Neural cell (in vitro differentiated cells): ENCODE measurements around the gene ZNF516. TPM values are rescaled to one million over a fixed set of nuclear protein-coding genes. Genes with fewer than 3 reads are reported as not detected.

ENCODE experiments used
- H2AFZ ChIP-seq: fragments of 200-600, 300-800 bp; sonication (generic), shearing (Covaris generic); 2 replicates; pipeline ENCODE4 v1.6.0; 2014; ENCODE audit warnings: low read depth, mild to moderate bottlenecking, antibody characterized with exemption, low read length, moderate library complexity
- H3F3A ChIP-seq: fragments of 200-600 bp; shearing (Covaris generic); 2 replicates; pipeline ENCODE4 v1.6.1; 2016; ENCODE audit warnings: mild to moderate bottlenecking, moderate library complexity, mixed read lengths, antibody characterized with exemption, low read length; ENCODE audit not compliant: insufficient read depth, poor library complexity, severe bottlenecking
- H3K27ac ChIP-seq: fragments of 200-600, 300-800 bp; sonication (generic), shearing (Covaris generic); 2 replicates; pipeline ENCODE4 v1.5.1; 2014; ENCODE audit warnings: mild to moderate bottlenecking, low read length, moderate library complexity
- H3K27me3 ChIP-seq: fragments of 300-800, 200-600 bp; sonication (generic), shearing (Covaris generic); 2 replicates; pipeline ENCODE4 v1.6.0; 2014; ENCODE audit warnings: mild to moderate bottlenecking, low read depth, low read length, moderate library complexity; ENCODE audit not compliant: insufficient read depth
- H3K36me3 ChIP-seq: fragments of 300-800, 200-600 bp; sonication (generic), shearing (Covaris generic); 2 replicates; pipeline ENCODE4 v1.5.1; 2014; ENCODE audit warnings: mild to moderate bottlenecking, antibody characterized with exemption, low read length, moderate library complexity; ENCODE audit not compliant: insufficient read depth
- H3K4me2 ChIP-seq: fragments of 300-800, 200-600 bp; sonication (generic), shearing (Covaris generic); 2 replicates; pipeline ENCODE4 v1.6.0; 2014; ENCODE audit warnings: mild to moderate bottlenecking, low read length
- H3K4me3 ChIP-seq: fragments of 300-800, 200-600 bp; sonication (generic), shearing (Covaris generic); 2 replicates; pipeline ENCODE4 v1.5.1; 2014; ENCODE audit warnings: mild to moderate bottlenecking, low read length, moderate library complexity
- H3K79me2 ChIP-seq: fragments of 200-600 bp; shearing (Covaris generic); replicated peaks from 2 replicates; pipeline ENCODE4 v1.6.0; 2014; ENCODE audit warnings: mild to moderate bottlenecking, low read length, moderate library complexity; ENCODE audit not compliant: insufficient read depth
- H3K9ac ChIP-seq: fragments of 300-800, 200-600 bp; sonication (generic), shearing (Covaris generic); 2 replicates; pipeline ENCODE4 v1.6.1; 2016; ENCODE audit warnings: mild to moderate bottlenecking, low read length, mixed read lengths
- H3K9me2 ChIP-seq: fragments of 200-600 bp; shearing (Covaris generic); 2 replicates; pipeline ENCODE4 v1.6.1; 2016; ENCODE audit warnings: mild to moderate bottlenecking, low read length, mixed read lengths; ENCODE audit not compliant: insufficient read depth
- H3K9me3 ChIP-seq: fragments of 200-600, 300-800 bp; sonication (generic), shearing (Covaris generic); 2 replicates; pipeline ENCODE4 v1.6.1; 2016; ENCODE audit warnings: mild to moderate bottlenecking, mixed run types, low read length, moderate library complexity, mixed read lengths
- H4K20me1 ChIP-seq: fragments of 200-600 bp; shearing (Covaris generic); 2 replicates; pipeline ENCODE4 v1.6.1; 2016; ENCODE audit warnings: mild to moderate bottlenecking, mixed run types; ENCODE audit not compliant: insufficient read depth
- EP300 ChIP-seq: fragments of 450-650 bp; conservative IDR thresholded peaks from 2 replicates; pipeline ENCODE4 v1.6.1; 2014; ENCODE audit warnings: antibody characterized with exemption, mild to moderate bottlenecking, moderate library complexity; ENCODE audit not compliant: poor library complexity, severe bottlenecking
- EZH2 ChIP-seq: fragments of 200-600, 300-800 bp; shearing (Covaris generic), sonication (generic); IDR thresholded peaks from 2 replicates; pipeline ENCODE4 v1.6.1; 2014; ENCODE audit warnings: antibody characterized with exemption, low read length, borderline replicate concordance, mild to moderate bottlenecking; ENCODE audit not compliant: insufficient read depth, poor library complexity, severe bottlenecking
- MXI1 ChIP-seq: fragments of 450-650 bp; conservative IDR thresholded peaks from 2 replicates; pipeline ENCODE4 v1.6.1; 2014; ENCODE audit warnings: antibody characterized with exemption, mild to moderate bottlenecking; ENCODE audit not compliant: poor library complexity, severe bottlenecking
- POLR2AphosphoS5 ChIP-seq: IDR thresholded peaks from 2 replicates; pipeline ENCODE4 v1.6.1; 2012
- RAD21 ChIP-seq: fragments of 450-650 bp; conservative IDR thresholded peaks from 2 replicates; pipeline ENCODE4 v1.6.1; 2014; ENCODE audit warnings: antibody characterized with exemption, mild to moderate bottlenecking, moderate library complexity
- SMC3 ChIP-seq: fragments of 450-650 bp; conservative IDR thresholded peaks from 2 replicates; pipeline ENCODE4 v1.6.1; 2014; ENCODE audit warnings: antibody characterized with exemption, mild to moderate bottlenecking, moderate library complexity; ENCODE audit not compliant: poor library complexity
- TAF1 ChIP-seq: IDR thresholded peaks from 2 replicates; pipeline ENCODE4 v1.6.1; 2012; ENCODE audit warnings: low read depth
- polyA plus RNA-seq: library from polyadenylated mRNA; depleted of rRNA; stranded (reverse); fragments of >200 nt; gene quantifications from 2 replicates; pipeline ENCODE4 v1.2.3, GENCODE V29; 2014
- TF ChIP-seq, protein P1 (sequence below): IDR thresholded peaks from 2 replicates; pipeline ENCODE4 v1.6.1; 2012; ENCODE audit warnings: borderline replicate concordance
- TF ChIP-seq, protein P2 (sequence below): fragments of 450-650 bp; IDR thresholded peaks from 2 replicates; pipeline ENCODE4 v1.5.1; 2014; ENCODE audit warnings: antibody characterized with exemption, mild to moderate bottlenecking, moderate library complexity; ENCODE audit not compliant: poor library complexity, severe bottlenecking

Gene ZNF516
- polyA plus RNA-seq, 1 donor from 2014 or later, result 11.5 TPM

DNA sequence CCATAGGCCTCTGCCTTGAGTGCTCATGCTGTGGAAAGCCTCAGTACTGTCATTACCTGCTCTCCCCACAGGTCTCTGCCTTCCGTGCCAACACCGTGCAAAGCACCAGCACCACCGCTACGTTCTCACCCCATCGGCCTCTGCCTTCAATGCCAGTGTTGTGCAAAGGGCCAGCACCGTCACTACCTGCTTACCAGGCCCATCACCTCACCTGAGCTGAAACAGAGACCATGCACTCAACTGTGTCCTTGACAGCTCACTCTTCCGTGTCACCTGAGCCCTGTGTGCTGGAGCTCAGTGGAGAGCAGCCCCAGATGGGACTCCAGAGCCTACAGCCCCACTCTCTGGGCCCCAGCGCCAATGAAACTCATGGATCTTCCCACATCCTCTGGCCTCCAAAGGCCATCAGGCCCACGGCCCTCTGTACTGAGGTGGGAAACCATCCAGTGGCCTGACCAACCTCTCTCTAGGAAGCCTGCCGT, 62.7 kb downstream of the ZNF516 start:
- no peaks in the 10 kb centered on the region for H4K20me1 ChIP-seq
- no peak overlapping the region for H2AFZ ChIP-seq

DNA sequence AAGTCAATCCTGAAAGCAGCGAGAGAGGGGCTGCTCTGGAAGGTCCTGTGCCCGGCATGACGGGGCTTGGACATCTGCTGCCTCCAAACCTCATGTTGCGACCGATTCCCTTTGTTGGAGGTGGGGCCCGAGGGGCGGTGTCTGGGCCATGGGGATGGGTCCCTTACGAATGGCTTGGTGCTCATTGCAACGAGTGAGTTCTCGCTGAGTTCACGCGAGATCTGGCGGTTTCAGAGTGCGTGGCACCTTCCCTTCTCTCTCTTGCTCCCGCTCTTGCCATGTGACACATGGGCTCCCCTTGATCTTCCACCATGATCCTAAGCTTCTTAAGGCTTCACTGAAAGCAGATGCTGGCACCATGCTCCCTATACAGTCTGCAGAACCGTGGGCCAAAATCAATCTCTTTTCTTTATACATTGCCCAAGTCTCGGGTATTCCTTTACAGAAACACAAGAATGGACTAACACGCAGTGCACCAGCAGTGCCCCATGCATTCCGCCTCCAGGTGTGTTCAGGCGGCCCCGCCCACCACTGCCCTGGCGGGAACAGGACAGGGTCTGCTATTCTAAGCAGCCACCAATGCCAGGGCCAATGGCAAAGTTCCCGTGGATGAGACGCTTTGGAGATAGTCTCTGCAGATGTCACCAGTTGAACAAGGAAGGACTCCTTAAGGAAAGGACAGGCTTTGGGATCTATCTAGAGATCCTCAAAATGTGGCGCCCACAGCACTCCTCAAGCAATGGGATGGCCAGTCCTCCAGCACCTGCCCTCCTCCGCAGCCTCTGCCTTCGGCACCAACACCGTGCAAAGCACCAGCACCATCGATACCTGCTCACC, 63.4 kb downstream of the ZNF516 start:
- H2AFZ ChIP-seq, result no peak overlapping the region
- no peaks in the 10 kb centered on the region for H3K27me3 ChIP-seq
- peaks cover 3% of the 10 kb centered on the region for H3K36me3 ChIP-seq
- no peaks in the 10 kb centered on the region for H3F3A ChIP-seq
- H3K9ac ChIP-seq, result no peak overlapping the region
- no peaks in the 10 kb centered on the region for H3K9me3 ChIP-seq
- H3K4me3 ChIP-seq, result no peak overlapping the region
- H3K79me2 ChIP-seq, result peaks cover 83% of the 10 kb centered on the region
- H3K27ac ChIP-seq, result no peak overlapping the region
- TF ChIP-seq RAD21, result no peak
- TF ChIP-seq EZH2, result no peak
- TF ChIP-seq EP300, result no peak
- no peak for TF ChIP-seq TAF1
- no peak for TF ChIP-seq POLR2AphosphoS5
- TF ChIP-seq, protein P1, sequence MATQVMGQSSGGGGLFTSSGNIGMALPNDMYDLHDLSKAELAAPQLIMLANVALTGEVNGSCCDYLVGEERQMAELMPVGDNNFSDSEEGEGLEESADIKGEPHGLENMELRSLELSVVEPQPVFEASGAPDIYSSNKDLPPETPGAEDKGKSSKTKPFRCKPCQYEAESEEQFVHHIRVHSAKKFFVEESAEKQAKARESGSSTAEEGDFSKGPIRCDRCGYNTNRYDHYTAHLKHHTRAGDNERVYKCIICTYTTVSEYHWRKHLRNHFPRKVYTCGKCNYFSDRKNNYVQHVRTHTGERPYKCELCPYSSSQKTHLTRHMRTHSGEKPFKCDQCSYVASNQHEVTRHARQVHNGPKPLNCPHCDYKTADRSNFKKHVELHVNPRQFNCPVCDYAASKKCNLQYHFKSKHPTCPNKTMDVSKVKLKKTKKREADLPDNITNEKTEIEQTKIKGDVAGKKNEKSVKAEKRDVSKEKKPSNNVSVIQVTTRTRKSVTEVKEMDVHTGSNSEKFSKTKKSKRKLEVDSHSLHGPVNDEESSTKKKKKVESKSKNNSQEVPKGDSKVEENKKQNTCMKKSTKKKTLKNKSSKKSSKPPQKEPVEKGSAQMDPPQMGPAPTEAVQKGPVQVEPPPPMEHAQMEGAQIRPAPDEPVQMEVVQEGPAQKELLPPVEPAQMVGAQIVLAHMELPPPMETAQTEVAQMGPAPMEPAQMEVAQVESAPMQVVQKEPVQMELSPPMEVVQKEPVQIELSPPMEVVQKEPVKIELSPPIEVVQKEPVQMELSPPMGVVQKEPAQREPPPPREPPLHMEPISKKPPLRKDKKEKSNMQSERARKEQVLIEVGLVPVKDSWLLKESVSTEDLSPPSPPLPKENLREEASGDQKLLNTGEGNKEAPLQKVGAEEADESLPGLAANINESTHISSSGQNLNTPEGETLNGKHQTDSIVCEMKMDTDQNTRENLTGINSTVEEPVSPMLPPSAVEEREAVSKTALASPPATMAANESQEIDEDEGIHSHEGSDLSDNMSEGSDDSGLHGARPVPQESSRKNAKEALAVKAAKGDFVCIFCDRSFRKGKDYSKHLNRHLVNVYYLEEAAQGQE, result no peak
- TF ChIP-seq, protein P2, sequence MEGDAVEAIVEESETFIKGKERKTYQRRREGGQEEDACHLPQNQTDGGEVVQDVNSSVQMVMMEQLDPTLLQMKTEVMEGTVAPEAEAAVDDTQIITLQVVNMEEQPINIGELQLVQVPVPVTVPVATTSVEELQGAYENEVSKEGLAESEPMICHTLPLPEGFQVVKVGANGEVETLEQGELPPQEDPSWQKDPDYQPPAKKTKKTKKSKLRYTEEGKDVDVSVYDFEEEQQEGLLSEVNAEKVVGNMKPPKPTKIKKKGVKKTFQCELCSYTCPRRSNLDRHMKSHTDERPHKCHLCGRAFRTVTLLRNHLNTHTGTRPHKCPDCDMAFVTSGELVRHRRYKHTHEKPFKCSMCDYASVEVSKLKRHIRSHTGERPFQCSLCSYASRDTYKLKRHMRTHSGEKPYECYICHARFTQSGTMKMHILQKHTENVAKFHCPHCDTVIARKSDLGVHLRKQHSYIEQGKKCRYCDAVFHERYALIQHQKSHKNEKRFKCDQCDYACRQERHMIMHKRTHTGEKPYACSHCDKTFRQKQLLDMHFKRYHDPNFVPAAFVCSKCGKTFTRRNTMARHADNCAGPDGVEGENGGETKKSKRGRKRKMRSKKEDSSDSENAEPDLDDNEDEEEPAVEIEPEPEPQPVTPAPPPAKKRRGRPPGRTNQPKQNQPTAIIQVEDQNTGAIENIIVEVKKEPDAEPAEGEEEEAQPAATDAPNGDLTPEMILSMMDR, result no peak
- no peak overlapping the region for H3K4me2 ChIP-seq
- no peaks in the 10 kb centered on the region for H4K20me1 ChIP-seq
- no peaks in the 10 kb centered on the region for H3K9me2 ChIP-seq

More for the DNA sequence above, 62.7 kb downstream of the ZNF516 start:
- no peaks in the 10 kb centered on the region for H3K9me2 ChIP-seq
- H3K9ac ChIP-seq, result no peak overlapping the region
- H3K4me2 ChIP-seq, result no peak overlapping the region
- peaks cover 83% of the 10 kb centered on the region for H3K79me2 ChIP-seq
- H3K9me3 ChIP-seq, result no peaks in the 10 kb centered on the region
- no peak overlapping the region for H3K4me3 ChIP-seq
- no peak overlapping the region for H3K27ac ChIP-seq
- H3F3A ChIP-seq, result no peaks in the 10 kb centered on the region
- H3K36me3 ChIP-seq, result peaks cover 3% of the 10 kb centered on the region
- H3K27me3 ChIP-seq, result no peaks in the 10 kb centered on the region
- TF ChIP-seq EZH2 (no peak), SMC3 (no peak), TAF1 (no peak), MXI1 (no peak), POLR2AphosphoS5 (no peak)
- TF ChIP-seq, protein P2, result no peak
- TF ChIP-seq, protein P1, result no peak
